SU-DHL-6 (cell line): ENCODE results near the gene HTR1D.

Experiments used
- EZH2phosphoT487 ChIP-seq: fragments of 200-600 bp; sonication (generic), shearing (Covaris generic); conservative IDR thresholded peaks from 2 replicates; pipeline ENCODE4 v1.6.1; 2018; ENCODE audit warnings: mild to moderate bottlenecking, antibody characterized with exemption, low read length, moderate library complexity, mixed read lengths
- TF ChIP-seq, protein P1 (sequence below): fragments of 200-600 bp; sonication (generic); IDR thresholded peaks from one replicate; pipeline ENCODE4 v1.5.1; 2017; ENCODE audit warnings: antibody characterized with exemption, mild to moderate bottlenecking, low read length, moderate library complexity; ENCODE audit not compliant: insufficient read depth, poor library complexity, severe bottlenecking

- TF ChIP-seq, protein P1, sequence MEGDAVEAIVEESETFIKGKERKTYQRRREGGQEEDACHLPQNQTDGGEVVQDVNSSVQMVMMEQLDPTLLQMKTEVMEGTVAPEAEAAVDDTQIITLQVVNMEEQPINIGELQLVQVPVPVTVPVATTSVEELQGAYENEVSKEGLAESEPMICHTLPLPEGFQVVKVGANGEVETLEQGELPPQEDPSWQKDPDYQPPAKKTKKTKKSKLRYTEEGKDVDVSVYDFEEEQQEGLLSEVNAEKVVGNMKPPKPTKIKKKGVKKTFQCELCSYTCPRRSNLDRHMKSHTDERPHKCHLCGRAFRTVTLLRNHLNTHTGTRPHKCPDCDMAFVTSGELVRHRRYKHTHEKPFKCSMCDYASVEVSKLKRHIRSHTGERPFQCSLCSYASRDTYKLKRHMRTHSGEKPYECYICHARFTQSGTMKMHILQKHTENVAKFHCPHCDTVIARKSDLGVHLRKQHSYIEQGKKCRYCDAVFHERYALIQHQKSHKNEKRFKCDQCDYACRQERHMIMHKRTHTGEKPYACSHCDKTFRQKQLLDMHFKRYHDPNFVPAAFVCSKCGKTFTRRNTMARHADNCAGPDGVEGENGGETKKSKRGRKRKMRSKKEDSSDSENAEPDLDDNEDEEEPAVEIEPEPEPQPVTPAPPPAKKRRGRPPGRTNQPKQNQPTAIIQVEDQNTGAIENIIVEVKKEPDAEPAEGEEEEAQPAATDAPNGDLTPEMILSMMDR, result no peak
- TF ChIP-seq EZH2phosphoT487, result no peak
Measured at GRCh38 chr1:23177031-23177430, 40.3 kb downstream of the HTR1D start.
